ENCODE data around the gene LETM1.

DNA sequence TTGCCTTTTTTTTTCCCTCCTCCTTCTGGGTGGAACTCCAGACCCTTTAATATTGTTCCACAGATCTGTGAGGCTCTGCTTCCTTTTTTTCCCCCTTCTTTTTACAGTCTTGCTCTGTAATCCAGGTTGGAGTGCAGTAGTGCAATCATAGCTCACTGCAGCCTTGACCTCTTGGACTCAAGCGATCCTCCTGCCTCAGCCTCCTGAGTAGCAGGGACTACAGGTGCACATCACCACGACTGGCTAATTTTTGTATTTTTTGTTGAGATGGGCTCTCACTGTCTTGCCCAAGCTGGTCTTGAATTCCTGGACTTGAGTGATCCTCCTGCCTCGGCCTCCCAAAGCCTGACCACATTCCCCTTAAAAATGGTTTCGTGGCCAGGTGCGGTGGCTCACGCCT lies 42.1 kb upstream of the LETM1 start:
- TF ChIP-seq, protein P1, sequence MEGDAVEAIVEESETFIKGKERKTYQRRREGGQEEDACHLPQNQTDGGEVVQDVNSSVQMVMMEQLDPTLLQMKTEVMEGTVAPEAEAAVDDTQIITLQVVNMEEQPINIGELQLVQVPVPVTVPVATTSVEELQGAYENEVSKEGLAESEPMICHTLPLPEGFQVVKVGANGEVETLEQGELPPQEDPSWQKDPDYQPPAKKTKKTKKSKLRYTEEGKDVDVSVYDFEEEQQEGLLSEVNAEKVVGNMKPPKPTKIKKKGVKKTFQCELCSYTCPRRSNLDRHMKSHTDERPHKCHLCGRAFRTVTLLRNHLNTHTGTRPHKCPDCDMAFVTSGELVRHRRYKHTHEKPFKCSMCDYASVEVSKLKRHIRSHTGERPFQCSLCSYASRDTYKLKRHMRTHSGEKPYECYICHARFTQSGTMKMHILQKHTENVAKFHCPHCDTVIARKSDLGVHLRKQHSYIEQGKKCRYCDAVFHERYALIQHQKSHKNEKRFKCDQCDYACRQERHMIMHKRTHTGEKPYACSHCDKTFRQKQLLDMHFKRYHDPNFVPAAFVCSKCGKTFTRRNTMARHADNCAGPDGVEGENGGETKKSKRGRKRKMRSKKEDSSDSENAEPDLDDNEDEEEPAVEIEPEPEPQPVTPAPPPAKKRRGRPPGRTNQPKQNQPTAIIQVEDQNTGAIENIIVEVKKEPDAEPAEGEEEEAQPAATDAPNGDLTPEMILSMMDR (conservative IDR thresholded peaks at IDR 0.05; ENCODE audit: low read depth, low read length), result no peak
- no peak for TF ChIP-seq EZH2 (IDR thresholded peaks at IDR 0.05; ENCODE audit: low read length, unreplicated experiment)
